8988T (cell line): ENCODE measurements around the gene TDRD12.

Experiments used
- DNase-seq: peaks from one replicate; pipeline ENCODE4 v3.0.0; 2011

The TDRD12 gene, protein sequence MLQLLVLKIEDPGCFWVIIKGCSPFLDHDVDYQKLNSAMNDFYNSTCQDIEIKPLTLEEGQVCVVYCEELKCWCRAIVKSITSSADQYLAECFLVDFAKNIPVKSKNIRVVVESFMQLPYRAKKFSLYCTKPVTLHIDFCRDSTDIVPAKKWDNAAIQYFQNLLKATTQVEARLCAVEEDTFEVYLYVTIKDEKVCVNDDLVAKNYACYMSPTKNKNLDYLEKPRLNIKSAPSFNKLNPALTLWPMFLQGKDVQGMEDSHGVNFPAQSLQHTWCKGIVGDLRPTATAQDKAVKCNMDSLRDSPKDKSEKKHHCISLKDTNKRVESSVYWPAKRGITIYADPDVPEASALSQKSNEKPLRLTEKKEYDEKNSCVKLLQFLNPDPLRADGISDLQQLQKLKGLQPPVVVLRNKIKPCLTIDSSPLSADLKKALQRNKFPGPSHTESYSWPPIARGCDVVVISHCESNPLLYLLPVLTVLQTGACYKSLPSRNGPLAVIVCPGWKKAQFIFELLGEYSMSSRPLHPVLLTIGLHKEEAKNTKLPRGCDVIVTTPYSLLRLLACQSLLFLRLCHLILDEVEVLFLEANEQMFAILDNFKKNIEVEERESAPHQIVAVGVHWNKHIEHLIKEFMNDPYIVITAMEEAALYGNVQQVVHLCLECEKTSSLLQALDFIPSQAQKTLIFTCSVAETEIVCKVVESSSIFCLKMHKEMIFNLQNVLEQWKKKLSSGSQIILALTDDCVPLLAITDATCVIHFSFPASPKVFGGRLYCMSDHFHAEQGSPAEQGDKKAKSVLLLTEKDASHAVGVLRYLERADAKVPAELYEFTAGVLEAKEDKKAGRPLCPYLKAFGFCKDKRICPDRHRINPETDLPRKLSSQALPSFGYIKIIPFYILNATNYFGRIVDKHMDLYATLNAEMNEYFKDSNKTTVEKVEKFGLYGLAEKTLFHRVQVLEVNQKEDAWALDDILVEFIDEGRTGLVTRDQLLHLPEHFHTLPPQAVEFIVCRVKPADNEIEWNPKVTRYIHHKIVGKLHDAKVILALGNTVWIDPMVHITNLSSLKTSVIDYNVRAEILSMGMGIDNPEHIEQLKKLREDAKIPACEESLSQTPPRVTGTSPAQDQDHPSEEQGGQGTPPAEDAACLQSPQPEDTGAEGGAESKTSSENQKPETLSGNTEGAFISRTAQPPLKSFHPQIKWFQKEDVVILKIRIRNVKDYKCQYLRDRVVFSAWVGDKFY (N-terminal part only)

GRCh38 chr19:32719611-32720059 lies at the start of gene TDRD12:
Gene TDRD12, plus strand, starts transcription at chr19:32719767. Its CDS starts 306 bp downstream, at chr19:32720073.
- peak; percentile 64 for DNase-seq

- DNase-seq, result no peak
Measured at GRCh38 chr19:32671883-32672593, 47.5 kb upstream of the TDRD12 start.

- DNase-seq, result no peak
Measured at GRCh38 chr19:32672841-32673240, 46.7 kb upstream of the TDRD12 start.

DNA sequence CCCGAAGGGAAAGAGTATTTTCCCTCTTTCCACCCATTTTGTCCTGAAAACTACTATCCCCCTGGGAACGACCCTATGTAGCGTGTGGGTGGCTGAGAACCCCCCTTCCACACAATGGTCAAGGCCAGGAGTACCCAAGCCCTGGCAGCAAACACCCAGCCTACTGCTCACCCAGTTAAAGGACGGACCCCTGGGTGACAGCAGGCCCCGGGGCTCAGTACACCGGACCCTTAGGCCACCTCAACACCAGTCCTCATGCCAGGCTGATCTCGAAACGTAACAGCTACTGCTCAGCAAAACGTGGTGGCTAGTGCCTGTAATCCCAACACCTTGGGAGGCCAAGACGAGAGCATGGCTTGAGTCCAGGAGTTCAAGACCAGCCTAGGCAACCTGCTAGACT lies 46.0 kb upstream of the TDRD12 start:
- DNase-seq, result no peak

DNA sequence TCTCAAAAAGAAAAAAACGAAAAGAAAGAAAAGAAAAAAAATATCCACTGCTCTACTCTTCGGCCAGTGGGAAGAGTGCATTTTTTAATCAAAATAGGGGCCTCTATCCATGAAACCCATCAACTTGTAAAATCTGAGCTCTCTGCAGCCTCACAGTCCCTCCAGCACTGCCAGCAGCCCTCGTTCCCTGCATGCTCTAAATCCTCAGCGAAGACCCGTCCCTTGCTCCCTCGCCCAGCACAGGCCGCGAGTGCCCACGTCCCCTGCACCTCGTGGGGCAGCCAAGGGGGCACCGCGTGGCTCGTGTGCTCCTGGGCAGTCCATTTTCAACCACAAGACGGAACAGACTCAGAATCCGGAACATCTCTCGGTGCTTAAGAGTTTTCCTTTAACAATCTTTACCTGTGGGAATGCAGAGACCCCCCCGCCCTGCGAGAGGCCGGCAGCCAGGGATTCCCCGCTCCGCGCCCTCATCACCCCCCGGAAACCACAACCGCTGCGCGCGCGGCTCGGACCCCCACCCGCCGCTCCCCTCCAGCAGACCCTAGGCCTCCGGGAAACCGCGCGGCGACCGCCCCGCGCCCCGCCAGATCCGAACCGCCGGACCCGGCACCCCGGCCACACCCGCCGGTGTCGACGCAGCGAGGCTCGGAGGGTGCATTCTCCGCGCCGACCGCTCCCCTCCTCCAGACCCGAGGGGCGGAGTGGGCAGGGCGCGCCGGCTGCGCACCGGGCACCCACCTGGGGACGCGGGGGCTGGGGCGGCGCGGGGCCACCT lies 45.2 kb upstream of the TDRD12 start:
- peak; percentile 50 for DNase-seq

- peak; percentile 95 for DNase-seq
Measured at GRCh38 chr19:32674931-32675719, 44.4 kb upstream of the TDRD12 start, which contains the start of gene ANKRD27. Gene ANKRD27, minus strand, starts transcription at chr19:32675180. Its CDS starts 16,165 bp downstream, at chr19:32659015.

GRCh38 chr19:32675720-32676185 lies 43.8 kb upstream of the TDRD12 start, which contains the start of gene RGS9BP:
Gene RGS9BP, plus strand, starts transcription at chr19:32675848. Its CDS starts 416 bp downstream, at chr19:32676264.
- DNase-seq, result peak; percentile 89

DNA sequence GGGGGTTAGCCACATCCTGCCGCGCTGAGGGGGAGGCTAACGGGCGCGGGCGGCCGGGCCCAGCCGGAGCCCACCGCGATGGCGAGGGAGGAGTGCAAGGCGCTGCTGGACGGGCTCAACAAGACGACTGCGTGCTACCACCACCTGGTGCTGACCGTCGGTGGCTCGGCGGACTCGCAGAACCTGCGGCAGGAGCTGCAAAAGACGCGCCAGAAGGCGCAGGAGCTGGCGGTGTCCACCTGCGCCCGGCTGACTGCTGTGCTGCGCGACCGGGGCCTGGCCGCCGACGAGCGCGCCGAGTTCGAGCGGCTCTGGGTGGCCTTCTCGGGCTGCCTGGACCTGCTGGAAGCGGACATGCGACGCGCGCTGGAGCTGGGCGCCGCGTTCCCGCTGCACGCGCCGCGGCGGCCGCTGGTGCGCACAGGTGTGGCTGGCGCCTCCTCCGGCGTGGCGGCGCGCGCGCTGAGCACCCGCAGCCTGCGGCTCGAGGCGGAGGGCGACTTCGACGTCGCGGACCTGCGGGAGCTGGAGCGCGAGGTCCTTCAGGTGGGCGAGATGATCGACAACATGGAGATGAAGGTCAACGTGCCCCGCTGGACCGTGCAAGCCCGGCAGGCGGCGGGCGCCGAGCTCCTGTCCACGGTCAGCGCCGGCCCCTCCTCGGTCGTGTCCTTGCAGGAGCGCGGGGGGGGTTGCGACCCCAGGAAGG lies 43.2 kb upstream of the TDRD12 start:
- DNase-seq, result no peak

- DNase-seq, result no peak
Measured at GRCh38 chr19:32676895-32677359, 42.6 kb upstream of the TDRD12 start.

- peak; percentile 48 for DNase-seq
Measured at GRCh38 chr19:32677657-32678056, 41.9 kb upstream of the TDRD12 start.

DNA sequence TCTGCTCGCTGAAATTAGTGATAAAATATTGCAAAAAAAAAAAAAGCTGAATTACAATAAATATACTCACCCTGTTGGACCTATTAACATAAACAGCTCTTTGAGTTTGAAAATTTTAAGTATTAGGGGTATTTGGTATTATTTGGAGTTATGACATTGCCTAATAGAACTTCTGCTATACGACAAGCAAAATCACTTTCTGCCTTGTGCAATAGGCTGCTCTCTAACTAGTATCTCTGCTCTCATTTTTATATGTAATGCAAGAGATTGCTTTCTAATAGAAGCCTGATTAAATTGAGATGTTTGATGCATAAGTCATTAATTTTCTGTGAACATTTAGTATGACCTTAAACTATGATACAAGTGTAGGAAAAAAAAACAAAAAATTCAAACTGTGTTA lies 38.6 kb upstream of the TDRD12 start:
- DNase-seq, result no peak

GRCh38 chr19:32682317-32682716 lies 37.2 kb upstream of the TDRD12 start:
- no peak for DNase-seq

- no peak for DNase-seq
Measured at GRCh38 chr19:32686847-32687475, 32.6 kb upstream of the TDRD12 start.

- DNase-seq, result no peak
Measured at GRCh38 chr19:32687681-32688080, 31.9 kb upstream of the TDRD12 start.

GRCh38 chr19:32688311-32688710 lies 31.3 kb upstream of the TDRD12 start:
- no peak for DNase-seq

DNA sequence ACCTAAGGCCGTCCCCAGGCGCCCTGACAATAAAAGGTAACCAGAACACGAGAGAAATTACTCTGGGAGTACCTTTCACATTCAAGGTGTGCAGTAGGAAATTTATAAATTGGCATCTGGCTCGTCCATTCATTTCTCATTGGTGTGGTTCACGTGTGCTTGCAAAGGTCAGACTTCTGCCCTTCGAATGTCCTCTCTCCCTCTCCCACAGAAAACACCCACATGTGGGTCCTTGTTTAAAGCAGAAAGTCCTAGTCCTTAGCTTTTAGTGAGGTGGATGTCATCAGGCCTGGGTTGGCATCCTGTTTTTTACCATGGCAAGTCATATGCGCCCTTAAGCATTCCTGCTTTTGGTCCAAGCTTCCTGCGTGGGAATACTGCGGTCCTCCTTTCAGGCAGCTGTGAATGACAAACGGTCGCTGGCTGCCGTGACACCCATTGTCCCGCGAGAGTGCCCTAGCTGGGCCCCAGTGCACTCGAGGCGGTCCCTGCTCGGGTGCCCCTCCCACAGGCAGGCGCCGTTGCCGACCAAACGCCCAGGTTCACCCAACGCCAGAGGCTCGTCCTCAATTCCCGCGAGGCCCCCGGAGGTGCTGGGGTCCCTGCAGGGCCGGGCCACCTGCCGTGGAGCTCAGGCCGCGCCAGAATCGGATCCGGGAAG lies 28.1 kb upstream of the TDRD12 start, which contains the start of gene NUDT19:
Gene NUDT19 (plus strand): TSS at position 531 of the 661 bp plus-strand sequence. CDS start 140 bp downstream, outside the sequence.
- DNase-seq, result peak; percentile 84

DNA sequence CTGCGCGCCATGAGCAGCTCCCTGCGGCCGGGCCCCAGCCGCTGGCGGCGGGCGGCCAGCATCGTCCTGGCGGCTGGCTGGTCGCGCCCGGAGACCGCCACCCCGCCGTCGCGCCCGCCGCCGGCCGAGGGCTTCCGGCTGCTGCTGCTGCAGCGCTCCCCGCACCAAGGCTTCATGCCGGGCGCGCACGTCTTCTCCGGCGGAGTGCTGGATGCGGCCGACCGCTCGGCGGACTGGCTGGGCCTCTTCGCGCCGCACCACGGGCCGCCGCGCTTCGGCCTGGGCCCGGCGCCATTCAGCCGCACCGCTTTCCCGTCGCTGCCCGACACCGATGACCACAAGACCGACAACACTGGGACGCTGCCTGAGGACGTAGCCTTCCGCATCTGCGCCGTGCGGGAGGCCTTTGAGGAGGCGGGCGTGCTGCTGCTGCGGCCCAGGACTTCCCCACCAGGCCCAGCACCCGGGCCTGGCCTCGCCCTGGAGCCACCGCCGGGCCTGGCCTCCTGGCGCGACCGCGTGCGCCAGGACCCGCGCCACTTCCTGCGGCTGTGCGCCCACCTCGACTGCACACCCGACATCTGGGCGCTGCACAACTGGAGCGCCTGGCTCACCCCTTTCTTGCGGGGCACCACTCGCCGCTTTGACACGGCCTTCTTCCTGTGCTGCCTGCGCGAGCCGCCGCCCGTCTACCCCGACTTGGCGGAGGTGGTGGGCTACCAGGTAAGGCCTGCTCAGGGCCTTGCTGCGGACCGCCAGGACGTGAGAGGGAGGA lies 27.4 kb upstream of the TDRD12 start:
- DNase-seq, result no peak

GRCh38 chr19:32692727-32693061 lies 26.9 kb upstream of the TDRD12 start:
- DNase-seq, result no peak
